ENCODE measurements around the gene CLOCK. TPM values are rescaled to one million over a fixed set of nuclear protein-coding genes. Genes with fewer than 3 reads are reported as not detected.

The CLOCK gene
- total RNA-seq, 4 donors from 2014 or later, result 15.9 to 20.7 (median 19.0) TPM

DNA sequence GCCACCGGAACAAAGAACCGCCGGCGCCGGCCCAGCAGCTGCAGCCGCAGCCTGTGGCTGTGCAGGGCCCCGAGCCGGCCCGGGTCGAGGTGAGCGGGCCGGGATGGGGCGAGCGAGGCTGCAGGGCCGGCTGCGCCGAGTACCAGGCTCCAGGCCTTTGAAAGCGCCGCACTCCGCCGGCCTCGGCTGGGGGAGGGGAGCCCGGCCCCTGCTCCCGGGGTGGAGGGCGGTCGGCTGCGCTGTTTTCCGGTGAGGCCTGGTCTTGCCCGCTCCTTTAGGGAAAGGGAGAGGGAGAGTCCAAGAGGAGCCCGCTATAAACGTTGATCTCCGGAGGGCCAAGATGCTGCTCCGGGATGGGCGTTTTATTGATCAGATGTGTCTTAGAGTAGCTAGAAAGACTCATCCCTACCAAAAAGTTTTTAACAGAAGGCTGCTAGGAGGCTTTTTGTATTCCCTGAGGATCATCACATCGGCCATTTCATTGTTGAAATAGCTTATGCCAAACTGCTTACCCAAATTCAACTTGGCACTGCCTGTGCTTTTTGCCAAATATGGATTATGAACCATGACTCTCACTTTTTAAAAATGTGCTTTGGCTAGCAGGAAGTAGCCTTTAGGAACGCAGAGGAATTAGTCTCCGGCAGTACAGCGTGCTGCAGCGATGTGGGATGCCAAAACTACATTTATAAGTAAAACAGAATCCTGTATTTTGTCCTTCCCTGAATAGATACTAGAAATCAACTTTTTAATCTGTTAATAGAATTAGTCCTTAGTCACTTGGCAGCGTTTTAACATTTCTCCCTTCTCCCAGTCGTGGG, 150.2 kb downstream of the CLOCK start:
- WGBS, result 1% methylated on average over 18 of the region's 41 CpGs
- Histone ChIP-seq H3K27me3 (no peaks in the 10 kb centered on the region), H3K4me1 (peaks cover 35% of the 10 kb centered on the region), H3K36me3 (peaks cover 5% of the 10 kb centered on the region), H3K27ac (peak overlapping the region; percentile 99), H3K4me3 (peak overlapping the region; percentile 97), H3K9me3 (no peaks in the 10 kb centered on the region)
- TF ChIP-seq, protein P1, sequence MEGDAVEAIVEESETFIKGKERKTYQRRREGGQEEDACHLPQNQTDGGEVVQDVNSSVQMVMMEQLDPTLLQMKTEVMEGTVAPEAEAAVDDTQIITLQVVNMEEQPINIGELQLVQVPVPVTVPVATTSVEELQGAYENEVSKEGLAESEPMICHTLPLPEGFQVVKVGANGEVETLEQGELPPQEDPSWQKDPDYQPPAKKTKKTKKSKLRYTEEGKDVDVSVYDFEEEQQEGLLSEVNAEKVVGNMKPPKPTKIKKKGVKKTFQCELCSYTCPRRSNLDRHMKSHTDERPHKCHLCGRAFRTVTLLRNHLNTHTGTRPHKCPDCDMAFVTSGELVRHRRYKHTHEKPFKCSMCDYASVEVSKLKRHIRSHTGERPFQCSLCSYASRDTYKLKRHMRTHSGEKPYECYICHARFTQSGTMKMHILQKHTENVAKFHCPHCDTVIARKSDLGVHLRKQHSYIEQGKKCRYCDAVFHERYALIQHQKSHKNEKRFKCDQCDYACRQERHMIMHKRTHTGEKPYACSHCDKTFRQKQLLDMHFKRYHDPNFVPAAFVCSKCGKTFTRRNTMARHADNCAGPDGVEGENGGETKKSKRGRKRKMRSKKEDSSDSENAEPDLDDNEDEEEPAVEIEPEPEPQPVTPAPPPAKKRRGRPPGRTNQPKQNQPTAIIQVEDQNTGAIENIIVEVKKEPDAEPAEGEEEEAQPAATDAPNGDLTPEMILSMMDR (IDR thresholded peaks at IDR 0.05), result no peak
- TF ChIP-seq POLR2AphosphoS5 (IDR thresholded peaks at IDR 0.05), result peak in 1 of 3 donors; percentile 34
- peak in 1 of 2 donors; percentile 71 for DNase-seq (ENCODE audit: low spot score in 2 of 2)

DNA sequence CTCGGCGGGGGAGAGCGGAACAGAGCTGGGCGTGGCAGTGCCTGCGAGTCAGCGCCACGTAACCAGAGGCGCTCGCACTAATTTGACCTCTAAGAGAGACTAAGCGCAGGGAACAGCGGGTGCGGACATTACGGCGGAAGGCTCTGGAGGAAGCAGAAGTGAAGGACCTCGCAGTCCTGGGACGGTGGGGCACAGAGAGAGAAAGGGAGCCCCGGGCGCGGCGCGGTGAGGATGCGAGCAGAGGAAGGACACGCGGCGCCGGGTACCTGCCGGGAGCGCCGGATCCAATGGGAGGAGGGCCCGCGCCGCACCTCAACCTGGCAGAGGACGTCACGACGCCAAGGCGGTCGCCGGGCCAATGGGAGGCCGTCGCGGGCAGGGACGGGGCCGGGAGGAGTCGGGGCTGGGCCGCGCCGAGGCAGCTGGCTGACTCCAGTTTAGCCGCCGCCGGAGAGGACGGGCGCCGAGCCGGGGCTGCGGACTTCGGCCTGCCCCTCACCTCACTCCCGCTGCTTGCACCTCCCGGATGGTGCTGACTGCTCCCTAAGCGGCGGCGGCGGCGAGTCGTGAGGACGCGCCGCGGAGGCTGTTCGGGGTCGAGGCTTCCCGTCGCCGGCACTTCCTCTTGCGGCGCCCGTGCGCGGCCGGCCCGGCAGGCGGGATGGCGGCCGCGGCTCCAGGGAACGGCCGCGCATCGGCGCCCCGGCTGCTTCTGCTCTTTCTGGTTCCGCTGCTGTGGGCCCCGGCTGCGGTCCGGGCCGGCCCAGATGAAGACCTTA, 151.0 kb downstream of the CLOCK start, which contains the start of gene TMEM165:
Gene TMEM165 (plus strand): TSS at position 429 of the 779 bp plus-strand sequence. CDS start 233 bp downstream, at position 662.
- peaks cover 3% of the 10 kb centered on the region for H3K36me3 ChIP-seq
- peak within 1 kb of the TSS; percentile 97 for H3K4me3 ChIP-seq
- H3K9me3 ChIP-seq, result no peaks in the 10 kb centered on the region
- WGBS, result under 1% methylated on average over 71 of the region's 95 CpGs
- H3K27me3 ChIP-seq, result no peaks in the 10 kb centered on the region
- peaks cover 35% of the 10 kb centered on the region for H3K4me1 ChIP-seq
- DNase-seq (ENCODE audit: low spot score in 2 of 2), result peak; percentile 94 to 95
- TF ChIP-seq, protein P1 (IDR thresholded peaks at IDR 0.05), result peak in 1 of 2 donors; percentile 7
- no peak for TF ChIP-seq EP300 (IDR thresholded peaks at IDR 0.05)
- peak; percentile 75 to 92 for TF ChIP-seq POLR2A (IDR thresholded peaks at IDR 0.05)
- peak; percentile 10 to 70 (median 56) for TF ChIP-seq POLR2AphosphoS5 (IDR thresholded peaks at IDR 0.05)
- H3K27ac ChIP-seq, result peak within 1 kb of the TSS; percentile 99

- no peaks in the 10 kb centered on the region for H3K9me3 ChIP-seq
- 0% methylated on average over 4 of the region's 4 CpGs for WGBS
- TF ChIP-seq EP300 (IDR thresholded peaks at IDR 0.05), result no peak
- TF ChIP-seq, protein P1 (IDR thresholded peaks at IDR 0.05), result no peak
- no peak for TF ChIP-seq POLR2AphosphoS5 (IDR thresholded peaks at IDR 0.05)
- TF ChIP-seq POLR2A (IDR thresholded peaks at IDR 0.05), result no peak
These were observed 151.5 kb downstream of the CLOCK start for GRCh38 chr4:55395218-55395528.

DNA sequence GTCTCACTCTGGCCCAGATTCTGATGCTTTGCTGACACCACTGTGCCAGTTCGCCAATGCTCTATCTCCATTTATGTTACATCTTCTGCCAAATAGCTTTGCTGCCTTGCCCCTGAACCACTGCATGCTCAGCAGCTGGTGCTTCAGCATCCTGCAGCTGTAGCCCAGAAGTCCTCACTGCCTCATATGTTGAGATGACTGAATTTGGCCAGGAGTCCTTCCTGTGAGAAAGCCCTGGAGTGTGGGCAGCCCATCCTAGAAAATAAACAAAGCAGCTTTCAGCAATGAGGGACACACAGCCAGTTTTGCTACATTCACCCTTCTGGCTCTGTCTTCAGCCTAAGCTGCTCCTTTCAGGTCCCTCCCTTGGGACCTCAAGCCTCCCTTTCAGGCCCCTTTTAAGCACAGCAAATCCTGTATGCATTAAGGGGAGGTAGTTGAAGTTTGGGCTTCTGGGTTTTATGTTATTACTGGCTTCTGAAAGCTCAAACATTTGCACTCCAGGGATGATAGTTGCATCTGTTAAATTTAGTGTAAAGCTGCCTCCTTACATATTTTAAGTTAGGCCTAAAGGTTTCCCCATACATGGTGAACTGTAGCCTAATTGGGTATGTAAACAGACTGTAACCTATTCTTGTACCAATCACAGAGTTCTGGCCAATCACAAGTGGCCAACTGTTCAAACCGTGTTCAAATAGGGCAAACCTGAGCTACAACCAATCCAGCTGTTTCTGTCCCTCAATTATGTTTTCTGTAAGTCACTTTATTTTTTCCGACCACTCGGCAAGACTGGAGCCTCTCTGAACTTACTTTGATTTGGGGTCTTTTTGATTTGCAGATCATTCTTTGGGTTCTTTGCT, 153.0 kb downstream of the CLOCK start:
- no peak for DNase-seq (ENCODE audit: low spot score in 2 of 2)

More at GRCh38 chr4:55395218-55395528, 151.5 kb downstream of the CLOCK start:
- peaks cover 35% of the 10 kb centered on the region for H3K4me1 ChIP-seq
- no peaks in the 10 kb centered on the region for H3K27me3 ChIP-seq
- H3K36me3 ChIP-seq, result no peaks in the 10 kb centered on the region
- no peak for DNase-seq (ENCODE audit: low spot score in 2 of 2)
- peak overlapping the region; percentile 97 for H3K4me3 ChIP-seq
- peak overlapping the region; percentile 99 for H3K27ac ChIP-seq

More for the DNA sequence above, 153.0 kb downstream of the CLOCK start:
- Histone ChIP-seq H3K27me3 (no peaks in the 10 kb centered on the region), H3K4me3 (no peak overlapping the region), H3K27ac (no peak overlapping the region), H3K9me3 (no peaks in the 10 kb centered on the region), H3K4me1 (peaks cover 23% of the 10 kb centered on the region), H3K36me3 (no peaks in the 10 kb centered on the region)
- TF ChIP-seq EP300 (IDR thresholded peaks at IDR 0.05) (no peak), POLR2AphosphoS5 (IDR thresholded peaks at IDR 0.05) (no peak), POLR2A (IDR thresholded peaks at IDR 0.05) (no peak)
- TF ChIP-seq, protein P1 (IDR thresholded peaks at IDR 0.05), result no peak
- 94% methylated on average over 3 of the region's 4 CpGs for WGBS
